GM18511 (cell line): ENCODE measurements around the gene LRRC75B.
A peak's percentile ranks its signal among the peaks of the same experiment; 100 is the strongest.
"Not testable (repeated sequence)": the region's sequence is repeated elsewhere in the genome, so short reads cannot be mapped to it uniquely, and the experiment has no call there.

Source experiments
- ATAC-seq: cut with Tn5 transposase; IDR thresholded peaks from one replicate; pipeline ENCODE4 v1.9.1; 2021; ENCODE audit warnings: mild to moderate bottlenecking, moderate library complexity; ENCODE audit not compliant: unreplicated experiment

The LRRC75B gene

DNA sequence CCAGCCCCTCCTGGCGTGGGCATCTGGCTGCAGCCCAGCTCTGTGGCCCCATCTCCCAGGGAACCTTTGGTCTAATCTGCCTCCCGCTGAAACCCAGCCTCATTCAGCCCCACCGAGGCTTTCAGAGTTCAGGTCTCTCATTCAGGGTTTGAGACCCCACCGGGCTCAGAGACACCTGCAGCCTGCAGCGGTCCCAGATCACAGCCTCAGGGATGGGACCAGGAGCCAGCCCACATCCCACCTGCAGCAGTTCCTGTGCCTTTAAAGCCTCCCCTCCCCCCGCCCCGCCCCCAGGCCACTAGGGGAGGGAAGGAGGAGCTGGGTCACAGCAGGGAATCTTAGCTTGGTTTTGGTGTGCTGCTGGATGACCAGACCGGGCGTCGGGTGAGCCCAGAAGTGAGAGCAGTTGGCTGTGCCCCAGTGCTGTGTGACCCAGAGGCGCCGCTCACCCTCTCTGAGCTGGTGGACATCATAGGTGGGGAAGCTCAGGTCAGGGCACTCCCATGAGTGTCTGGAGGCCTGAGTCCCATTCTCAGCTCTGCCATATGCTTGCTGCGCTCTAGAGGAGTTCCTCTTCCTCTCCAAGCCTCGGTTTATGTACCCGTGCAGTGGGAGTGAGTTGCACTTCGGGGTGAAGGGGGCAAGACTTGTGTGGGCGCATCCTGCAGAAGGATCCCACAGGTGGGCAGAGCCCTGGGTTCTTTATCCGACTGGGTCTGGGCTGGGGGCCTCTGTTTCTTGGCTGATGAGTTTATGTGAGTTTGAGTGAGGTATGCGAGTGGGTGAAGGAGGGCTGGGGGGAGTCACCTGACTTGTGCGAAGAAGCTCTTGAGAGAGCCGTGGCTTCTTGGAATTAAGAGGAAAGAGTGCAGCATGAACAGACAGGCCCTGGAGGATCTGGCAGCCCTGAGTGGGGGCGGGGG is 10.2 kb upstream of the LRRC75B start, which contains the start of gene GGT1:
GGT1 (plus strand) TSS at position 347 of the 923 bp plus-strand sequence. CDS start 7,889 bp downstream, outside the sequence.
- not testable (repeated sequence) for ATAC-seq

GRCh38 chr22:24602105-24602749 is 9.4 kb upstream of the LRRC75B start:
- not testable (repeated sequence) for ATAC-seq

DNA sequence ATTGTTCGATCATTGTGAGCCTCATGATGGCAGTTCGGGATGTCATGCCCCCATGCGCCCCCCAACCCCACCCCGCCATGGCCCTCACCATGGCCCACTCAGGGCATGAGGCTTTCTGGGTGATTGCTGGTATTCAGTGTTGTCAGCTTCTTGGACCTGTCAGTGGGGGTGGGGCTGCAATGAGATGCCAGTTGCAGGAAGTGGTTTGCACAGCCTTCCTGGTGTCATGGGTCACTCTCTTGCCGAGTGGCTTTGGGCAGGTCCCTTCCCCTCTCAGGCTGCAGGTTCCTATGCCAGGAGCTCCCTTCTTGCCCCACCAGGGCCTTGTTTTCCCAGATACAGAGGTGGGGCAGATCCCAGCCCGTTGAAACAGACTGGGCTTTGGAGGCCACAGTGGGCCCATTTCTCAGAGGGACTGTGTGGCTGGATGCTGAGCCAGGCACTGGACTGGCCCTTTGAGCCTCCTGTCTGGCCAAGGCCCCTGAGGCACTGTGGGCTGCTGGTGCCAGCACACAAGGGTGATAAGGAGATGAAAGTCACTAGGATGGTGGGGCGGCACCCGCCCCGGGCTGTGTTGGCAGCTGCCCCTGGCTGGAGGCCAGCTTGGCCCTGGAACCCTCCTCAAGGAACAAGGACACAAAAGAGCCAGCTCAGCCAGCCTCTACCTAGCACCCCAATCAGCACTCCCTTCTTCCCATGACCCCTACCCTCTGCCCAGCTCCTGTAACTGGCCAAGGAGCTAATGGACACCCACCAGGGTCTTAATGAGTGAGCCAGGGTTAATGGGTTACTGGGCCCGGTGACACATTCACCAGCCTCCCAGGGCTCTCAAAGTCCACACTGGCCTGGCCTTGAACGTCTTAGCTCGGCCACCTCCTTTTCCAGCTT is 8.6 kb upstream of the LRRC75B start:
- ATAC-seq = no peak

DNA sequence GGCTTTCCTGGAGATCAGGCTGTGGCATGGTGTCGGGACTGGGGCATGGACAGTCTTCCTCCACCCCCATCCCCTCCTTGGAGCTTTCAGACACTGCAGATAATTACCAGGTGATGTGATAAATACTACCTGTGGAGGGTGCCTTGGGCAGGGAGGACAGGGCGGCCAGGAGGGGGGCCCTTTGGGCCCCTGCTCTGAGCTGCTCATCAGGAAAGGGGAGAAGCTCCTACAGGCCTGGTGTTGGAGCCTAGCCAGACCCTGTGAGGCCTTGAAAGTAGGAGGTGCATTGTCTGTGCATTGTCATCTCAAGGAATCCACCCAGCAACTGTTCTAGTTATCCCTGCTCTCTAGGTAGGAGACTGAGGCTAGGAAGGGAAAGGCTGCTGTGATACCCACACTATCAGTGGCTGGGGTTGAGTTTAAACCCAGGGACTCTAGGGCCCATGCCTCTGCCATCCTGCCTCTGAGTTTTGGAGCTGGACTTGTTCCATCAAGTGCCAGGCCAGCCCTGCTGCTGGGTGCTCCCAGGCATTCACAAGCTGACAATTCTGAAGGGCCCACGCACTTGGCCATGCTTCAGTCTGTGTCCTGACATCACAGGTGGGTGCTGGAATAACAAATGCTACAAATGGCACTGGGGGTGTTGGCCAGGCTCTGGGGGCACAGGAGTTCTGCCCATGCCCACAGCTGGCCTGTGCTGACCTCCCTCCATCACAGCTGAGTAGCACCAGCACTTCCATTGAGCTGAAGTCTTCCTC is 7.3 kb upstream of the LRRC75B start:
- ATAC-seq = not testable (repeated sequence)

- ATAC-seq = no peak
These were observed 6.6 kb upstream of the LRRC75B start for GRCh38 chr22:24599514-24599913.

- not testable (repeated sequence) for ATAC-seq
These were observed 4.2 kb upstream of the LRRC75B start for GRCh38 chr22:24597076-24597475.

GRCh38 chr22:24595863-24596262 is 3.0 kb upstream of the LRRC75B start:
- ATAC-seq = no peak

DNA sequence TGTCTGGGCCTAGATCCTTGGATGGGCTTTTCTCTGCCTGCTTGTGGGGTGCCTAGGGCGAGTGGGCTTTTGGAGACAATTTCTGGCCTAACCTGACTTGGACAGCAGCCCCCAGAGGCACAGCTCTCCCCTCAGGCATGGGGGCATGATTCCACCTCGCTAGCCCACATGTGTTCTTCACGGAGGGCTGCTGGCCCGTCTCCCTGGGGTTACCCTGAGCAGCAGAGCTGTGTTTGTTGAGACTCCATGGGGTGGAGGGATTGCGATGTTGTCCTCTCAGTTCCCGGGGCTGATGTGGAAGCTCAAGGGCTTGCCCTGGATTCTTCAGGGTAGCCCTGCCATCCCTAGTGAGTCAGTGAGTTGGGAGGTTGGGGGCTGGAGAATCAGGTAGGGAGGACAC is 2.4 kb upstream of the LRRC75B start:
- ATAC-seq = no peak

GRCh38 chr22:24594569-24595120 is 1.8 kb upstream of the LRRC75B start:
- no peak for ATAC-seq

- ATAC-seq = no peak
These were observed 1.1 kb upstream of the LRRC75B start for GRCh38 chr22:24593836-24594568.

- ATAC-seq = not testable (repeated sequence)
These were observed 624 bp upstream of the LRRC75B start for GRCh38 chr22:24593559-24593835.

DNA sequence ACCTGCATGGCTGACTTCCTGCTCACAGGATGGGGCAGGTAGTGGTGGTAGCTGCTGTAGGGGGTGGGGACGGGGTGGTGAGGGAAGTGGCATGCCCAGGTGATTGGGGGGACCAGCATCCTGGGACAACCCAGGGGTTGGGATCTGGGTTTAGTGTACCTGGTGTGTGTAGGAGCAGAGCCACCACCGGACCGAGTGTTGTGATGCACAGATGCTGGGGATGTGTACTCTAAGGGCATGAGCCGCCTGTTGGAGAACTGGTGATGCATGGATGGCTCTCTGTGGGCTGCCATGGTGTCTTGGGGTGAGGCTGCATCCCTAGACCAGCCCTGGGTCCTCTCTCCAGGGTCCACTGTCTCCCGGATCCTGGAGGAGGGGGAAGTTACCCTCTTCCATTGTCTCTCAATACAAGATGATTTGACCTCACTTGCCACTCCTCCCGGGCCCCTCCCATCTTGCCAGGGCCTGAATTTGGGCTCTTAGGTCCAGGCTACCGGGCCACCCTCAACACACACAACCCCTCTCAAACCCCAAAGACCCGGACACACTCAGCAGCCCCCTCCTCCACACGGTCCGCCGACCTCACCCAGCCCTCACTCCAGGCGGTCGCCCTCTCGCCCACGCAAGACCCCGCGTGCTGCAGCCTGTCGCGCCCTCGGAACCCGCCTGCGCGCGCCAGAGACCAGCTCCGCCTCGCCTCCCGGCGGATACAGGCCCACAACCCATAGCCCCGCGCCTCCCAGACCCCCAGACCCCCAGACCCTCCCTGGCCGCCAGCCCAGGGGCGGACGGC is 619 bp downstream of the LRRC75B start:
- peak; percentile 11 for ATAC-seq

GRCh38 chr22:24591286-24591830 is 1.5 kb downstream of the LRRC75B start:
- ATAC-seq = no peak

DNA sequence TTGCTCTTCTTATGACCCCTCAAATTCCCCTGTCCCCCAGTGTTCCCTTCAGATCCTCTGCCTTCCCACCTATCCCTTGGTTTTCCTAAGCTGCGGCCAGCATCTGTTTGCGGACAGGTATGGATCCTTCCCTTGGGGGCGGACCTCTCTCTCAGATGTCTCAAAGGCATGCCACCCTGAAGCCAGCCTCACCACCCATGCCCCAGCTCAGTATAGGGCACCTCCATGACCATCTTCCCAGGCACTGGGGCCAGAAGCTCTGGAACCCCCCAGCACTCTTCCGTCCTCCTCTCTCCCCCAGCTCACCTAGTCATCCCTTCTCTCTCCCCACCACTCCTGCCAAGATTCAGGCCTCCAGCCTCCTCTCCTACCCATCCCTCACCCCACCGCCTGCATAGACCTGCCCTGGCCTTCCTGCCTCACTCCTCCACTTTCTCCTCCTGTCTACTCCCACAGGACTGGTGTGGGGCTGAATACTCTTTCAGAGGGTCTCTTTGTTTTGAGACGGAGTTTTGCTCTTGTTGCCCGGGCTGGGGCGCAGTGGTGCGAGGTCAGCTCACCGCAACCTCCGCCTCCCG is 2.2 kb downstream of the LRRC75B start:
- no peak for ATAC-seq

DNA sequence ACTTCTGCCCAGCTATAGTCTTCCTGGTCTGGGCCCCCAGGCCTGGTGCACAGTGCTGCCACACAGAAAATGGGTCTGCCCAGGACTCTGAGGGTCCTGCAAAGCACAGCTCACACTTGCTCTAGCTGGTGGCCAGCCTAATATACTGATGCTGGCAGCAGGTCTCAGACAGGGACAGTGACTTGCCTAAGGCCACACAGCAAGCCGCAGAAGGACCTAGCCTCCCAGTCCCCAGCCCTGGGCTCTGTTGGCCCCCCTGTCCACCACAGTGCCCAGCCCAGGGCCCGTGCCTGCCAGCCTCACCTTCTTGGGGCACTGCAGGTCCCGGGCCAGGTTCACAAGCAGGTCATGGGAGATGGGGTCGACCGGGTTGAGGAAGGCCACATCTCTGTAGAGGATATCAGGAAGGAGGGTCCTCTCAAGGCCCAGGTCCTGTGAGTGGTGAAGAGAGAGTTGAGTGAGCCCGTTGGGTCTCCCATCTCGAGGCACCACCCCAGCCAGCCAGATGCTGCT is 3.3 kb downstream of the LRRC75B start:
- no peak for ATAC-seq

- ATAC-seq = no peak
These were observed 4.0 kb downstream of the LRRC75B start for GRCh38 chr22:24588757-24589481.

GRCh38 chr22:24588381-24588756 is 4.5 kb downstream of the LRRC75B start:
- no peak for ATAC-seq
